ENCODE measurements around the gene NXNL2. TPM values are rescaled to one million over a fixed set of nuclear protein-coding genes. Genes with fewer than 3 reads are reported as not detected.

Gene NXNL2
- total and polyA plus RNA-seq, 2 experiments from 2014 or later: 3.4 to 5.1 TPM

- Histone ChIP-seq H3K36me3 (ENCODE audit: insufficient read depth) (no peaks in the 10 kb centered on the region), H3K4me3 (peak overlapping the region; percentile 52), H3K27ac (ENCODE audit: low read depth) (peak overlapping the region; percentile 84), H2AFZ (peak overlapping the region; percentile 47), H4K20me1 (replicated peaks; ENCODE audit: insufficient read depth) (no peaks in the 10 kb centered on the region; the same call in 1 of the 2 replicates), H3K4me1 (ENCODE audit: insufficient read depth) (peaks cover 32% of the 10 kb centered on the region), H3K27me3 (ENCODE audit: insufficient read depth) (peaks cover 19% of the 10 kb centered on the region), H3K9me2 (ENCODE audit: insufficient read depth) (no peaks in the 10 kb centered on the region), H3K79me2 (replicated peaks; ENCODE audit: insufficient read depth) (no peaks in the 10 kb centered on the region), H3K4me2 (peak overlapping the region; percentile 76), H3F3A (replicated peaks; ENCODE audit: low read depth) (peaks cover 14% of the 10 kb centered on the region)
- H3K27me3 Mint-ChIP-seq (ENCODE audit: insufficient read depth, low read depth, poor library complexity): peaks cover 36% of the 10 kb centered on the region
- H3K36me3 Mint-ChIP-seq (ENCODE audit: low read depth): no peaks in the 10 kb centered on the region
- DNase-seq (ENCODE audit: low spot score) (peak; percentile 94), ATAC-seq (peak; percentile 21)
- H3K9me3 Mint-ChIP-seq: peaks cover 6% of the 10 kb centered on the region
- peak overlapping the region; percentile 66 for H3K27ac Mint-ChIP-seq
- peaks cover 44% of the 10 kb centered on the region for H3K4me1 Mint-ChIP-seq
- no peak for TF ChIP-seq ZNF331 (CRISPR knock-in tag; IDR thresholded peaks at IDR 0.05; ENCODE audit: low read depth)
- TF ChIP-seq CTCF (conservative IDR thresholded peaks at IDR 0.05; ENCODE audit: low read depth in 2 of 2): peak; percentile 73 to 74
- TF ChIP-seq ETS1 (IDR thresholded peaks at IDR 0.05): 0 out of 2 replicates have a peak, but pooled peaks have one; percentile 41
- TF ChIP-seq ZNF462 (CRISPR knock-in tag; IDR thresholded peaks at IDR 0.05): no peak
- peak overlapping the region; percentile 81 for H3K4me3 Mint-ChIP-seq
Observed at GRCh38 chr9:88531920-88532698, 2.9 kb upstream of the NXNL2 start.
